NCI-H526 (cell line): ENCODE measurements around the gene RTN4.

Experiments
- DNase-seq, 2 experiments: peaks; one replicate each; lab custom pipeline; 2025; lab: John Stamatoyannopoulos, UW

RTN4 gene

DNA sequence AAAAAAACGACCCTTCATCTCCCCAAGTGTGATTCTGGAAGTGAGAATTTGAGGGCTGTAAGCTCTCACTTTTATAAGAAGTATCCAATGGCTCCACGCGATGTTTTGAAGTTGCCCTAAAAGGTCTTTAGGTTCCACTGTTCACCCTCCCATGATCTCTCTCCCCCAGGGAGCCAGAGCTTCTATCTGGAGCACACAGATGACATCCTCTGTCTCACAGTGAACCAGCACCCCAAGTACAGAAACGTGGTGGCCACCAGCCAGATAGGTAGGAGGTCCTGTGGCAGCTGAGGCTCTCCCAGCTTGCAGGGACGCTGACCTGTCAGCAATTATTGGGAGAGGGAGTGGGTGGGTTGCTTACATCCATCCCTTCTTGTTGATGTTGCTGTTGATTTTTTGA lies 97.8 kb downstream of the RTN4 start:
- DNase-seq, result no peak

DNA sequence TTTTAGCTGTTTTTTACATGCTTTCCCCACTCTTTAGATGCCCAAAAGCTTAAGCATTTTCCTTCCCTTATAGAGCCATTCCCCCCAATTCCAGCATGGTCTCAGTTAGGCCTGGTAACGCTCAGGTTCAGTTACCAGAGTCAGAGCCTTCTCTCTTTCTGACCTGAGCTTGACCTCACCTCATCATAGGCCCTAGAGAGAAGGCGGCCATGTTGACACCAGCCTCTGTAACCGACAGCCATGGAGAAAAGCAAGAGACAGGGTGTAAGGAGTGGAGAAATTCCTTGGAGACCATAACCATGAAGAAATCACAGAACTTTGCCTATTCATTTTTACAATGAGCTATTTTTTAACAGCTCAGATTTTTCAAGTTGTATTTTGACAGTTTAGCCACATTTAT lies 99.4 kb downstream of the RTN4 start:
- no peak for DNase-seq

DNA sequence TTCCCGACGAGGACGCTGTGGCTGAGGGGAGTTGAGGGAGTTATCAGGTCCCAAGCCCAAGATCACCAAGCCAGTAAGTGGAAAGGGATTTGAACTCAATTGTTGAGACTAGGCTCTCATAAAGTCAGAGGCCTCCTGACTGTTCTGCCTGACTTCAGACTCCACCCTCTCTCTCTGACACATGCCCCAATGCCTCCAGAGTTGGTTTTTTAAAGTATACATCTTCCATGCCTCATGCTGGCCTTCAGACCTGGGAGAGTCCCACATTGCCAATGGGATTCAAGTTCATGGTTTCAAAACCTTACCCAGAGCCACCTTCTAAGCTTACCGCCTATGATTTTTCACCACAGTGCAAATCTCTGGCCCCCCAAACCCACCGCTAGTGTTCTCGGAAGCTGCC lies 100.8 kb downstream of the RTN4 start:
- DNase-seq, result no peak

DNA sequence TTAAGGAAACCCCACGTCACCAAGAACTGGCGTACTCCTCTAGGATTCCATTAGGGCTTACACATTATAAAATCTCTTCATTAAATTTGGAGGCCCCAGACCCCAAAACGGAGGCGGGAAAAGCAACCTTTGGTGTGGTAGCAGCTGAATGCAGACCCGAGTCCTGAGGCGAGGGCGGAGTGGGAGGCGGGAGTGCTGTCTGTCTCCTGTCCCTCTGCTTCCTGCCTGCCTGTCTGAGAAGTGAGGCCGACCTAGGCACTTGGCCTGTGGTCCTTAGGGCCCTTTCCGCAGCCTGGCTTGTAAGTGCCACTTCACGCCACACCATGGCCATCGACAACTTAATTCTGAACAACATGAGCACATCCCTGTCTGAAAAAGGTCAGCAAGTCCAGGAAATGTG lies 102.1 kb downstream of the RTN4 start:
- no peak for DNase-seq

DNA sequence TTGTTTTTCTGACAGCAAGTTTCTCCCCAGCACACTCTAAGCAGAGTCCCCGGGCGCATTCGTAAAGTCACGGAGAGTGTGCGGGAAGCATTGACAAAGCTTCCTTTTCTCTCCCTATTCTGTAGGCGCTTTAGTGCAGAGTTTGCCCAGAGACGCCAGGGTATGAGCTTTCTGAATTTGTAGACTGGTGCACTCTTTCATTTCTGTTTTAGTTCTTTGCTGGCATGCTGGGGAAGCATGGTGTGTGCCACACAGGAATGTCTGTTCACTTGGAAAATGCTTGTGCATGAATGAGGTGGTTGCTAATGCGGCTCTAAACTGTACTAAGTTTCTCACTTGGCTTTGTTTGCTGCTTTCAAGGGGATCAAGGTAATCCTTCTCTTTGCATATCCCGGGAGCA lies 102.6 kb downstream of the RTN4 start:
- DNase-seq, result no peak

DNA sequence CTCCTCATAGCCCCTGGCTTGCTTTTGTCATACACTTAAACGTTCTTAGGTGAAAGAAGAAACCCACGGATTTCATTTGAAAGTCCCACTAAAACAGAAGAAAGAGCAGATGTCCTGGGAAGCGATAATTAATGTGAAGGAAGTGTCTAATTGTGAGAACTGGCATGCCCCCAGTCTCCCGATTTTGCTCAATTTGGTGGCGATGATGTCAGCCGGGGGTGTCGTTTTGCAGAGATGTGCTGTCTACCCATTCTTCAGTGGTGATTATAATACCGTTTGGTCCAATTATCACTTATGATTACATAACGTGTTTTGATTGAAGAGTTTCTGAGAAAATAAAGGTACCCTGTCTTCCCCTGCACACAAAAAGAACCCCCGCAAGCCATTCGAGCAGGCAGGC lies 103.1 kb downstream of the RTN4 start:
- DNase-seq, result no peak

DNA sequence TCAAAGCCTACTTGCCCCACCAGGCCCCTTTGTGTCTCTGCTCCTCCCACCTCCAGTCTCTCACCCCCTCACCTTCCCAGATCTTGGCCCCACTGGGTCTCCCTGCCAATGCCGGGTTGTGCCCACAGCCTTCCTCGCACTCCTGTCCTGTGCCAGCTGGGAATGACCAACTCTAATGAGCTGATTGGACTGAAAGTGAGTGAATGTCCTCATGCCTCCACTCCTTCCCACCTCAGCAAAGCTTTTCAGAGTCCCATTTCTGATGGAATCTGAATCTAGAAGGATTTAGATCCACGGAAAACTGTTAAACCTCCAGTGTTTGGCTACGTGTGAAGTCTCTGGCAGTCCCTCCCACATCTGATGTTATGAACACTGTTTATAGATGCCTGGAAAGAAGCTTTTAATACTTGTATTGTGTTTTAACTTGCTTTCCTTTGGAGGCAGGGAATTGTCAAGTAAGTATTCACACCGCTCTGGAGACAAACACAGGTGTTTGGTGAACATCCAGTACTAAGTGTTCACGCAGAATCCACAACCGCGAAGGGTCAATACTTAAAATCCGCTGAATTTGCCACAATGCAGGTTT lies 103.9 kb downstream of the RTN4 start:
- no peak for DNase-seq

DNA sequence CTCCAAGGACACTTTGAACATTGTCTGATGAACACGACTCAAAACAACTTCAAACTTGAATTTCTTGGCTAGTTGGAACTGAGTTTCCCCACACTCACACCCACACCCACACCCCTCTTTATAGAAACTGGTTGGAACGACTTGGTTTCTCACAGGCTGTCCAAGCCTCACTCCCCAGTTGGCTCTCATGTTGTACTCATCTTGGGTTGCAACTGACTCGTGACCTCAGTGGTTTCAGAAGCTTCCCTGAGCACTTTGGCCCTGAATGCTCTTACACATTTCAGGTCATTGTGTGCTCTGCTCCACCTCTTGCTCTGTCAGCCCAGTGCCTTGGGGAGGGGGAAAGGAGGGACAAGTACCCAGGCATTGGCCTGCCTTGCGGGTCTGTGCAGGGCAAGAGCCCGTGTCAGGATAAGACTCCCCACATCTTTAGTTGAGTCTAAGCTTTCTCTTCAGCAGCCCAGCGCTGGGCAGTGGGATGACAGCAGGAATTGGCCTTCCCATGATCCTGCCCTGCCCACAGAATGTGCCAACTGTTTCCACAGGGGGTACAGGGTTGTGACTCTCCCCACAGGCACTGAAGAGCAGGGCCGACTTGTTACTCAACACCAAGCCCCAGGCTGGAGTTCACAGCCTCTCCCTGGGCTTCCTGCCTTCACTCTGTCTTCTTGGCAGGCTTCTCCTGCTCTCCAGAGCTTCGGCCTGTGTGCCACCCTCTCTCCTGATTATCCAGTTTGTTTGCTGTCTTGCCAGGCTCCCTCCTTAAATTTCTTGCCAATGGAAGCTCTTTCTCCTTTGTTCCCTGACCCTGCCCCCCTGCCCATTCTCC lies 104.6 kb downstream of the RTN4 start:
- no peak for DNase-seq

DNA sequence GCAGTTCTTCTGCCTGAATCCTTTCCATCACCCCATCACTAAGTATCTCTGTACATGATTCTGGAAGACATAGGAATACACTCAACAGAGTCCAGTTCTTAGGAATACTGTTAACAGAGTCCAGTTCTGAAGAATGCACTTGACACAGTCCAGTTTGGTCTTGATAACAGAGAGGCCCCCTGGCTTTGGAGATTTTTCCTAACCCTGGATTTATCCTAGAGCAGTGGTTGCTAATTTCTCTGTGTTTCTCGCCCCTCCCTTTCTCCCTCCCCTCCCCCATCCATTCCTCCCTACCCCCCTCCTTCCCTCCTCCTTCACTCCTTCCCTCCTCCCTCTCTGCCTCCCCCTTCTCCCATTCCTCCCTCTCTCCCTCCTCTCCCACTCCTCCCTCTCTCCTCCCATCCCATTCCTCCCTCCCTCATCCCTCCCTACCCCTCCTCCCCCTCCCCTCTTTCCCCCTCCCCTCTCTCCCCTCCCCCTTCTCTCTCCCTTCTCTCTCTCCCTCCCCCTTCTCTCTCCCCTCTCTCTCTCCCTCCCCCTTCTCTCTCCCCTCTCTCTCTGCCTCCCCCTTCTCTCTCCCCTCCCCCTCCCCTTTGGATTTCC lies 105.4 kb downstream of the RTN4 start:
- DNase-seq, result no peak

DNA sequence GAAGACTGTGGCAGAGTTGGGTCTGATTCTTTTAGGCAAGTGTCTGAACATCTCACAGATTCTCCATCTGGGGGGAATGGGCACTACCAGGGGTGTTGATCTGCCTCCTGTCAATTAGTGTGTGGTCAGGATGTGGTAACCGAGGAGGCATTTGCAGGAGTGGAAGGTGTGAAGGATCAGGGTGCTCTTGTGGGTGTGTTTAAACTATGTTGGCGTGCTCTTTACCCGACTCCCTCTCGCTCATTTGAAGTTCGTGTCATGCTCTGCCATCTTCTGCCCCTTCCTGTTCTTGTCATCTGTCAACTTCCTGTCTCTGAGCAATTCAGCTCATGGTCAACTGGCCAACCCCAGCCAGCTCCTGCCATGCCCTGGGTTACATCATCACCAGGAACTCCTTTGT lies 107.9 kb downstream of the RTN4 start:
- DNase-seq, result no peak

DNA sequence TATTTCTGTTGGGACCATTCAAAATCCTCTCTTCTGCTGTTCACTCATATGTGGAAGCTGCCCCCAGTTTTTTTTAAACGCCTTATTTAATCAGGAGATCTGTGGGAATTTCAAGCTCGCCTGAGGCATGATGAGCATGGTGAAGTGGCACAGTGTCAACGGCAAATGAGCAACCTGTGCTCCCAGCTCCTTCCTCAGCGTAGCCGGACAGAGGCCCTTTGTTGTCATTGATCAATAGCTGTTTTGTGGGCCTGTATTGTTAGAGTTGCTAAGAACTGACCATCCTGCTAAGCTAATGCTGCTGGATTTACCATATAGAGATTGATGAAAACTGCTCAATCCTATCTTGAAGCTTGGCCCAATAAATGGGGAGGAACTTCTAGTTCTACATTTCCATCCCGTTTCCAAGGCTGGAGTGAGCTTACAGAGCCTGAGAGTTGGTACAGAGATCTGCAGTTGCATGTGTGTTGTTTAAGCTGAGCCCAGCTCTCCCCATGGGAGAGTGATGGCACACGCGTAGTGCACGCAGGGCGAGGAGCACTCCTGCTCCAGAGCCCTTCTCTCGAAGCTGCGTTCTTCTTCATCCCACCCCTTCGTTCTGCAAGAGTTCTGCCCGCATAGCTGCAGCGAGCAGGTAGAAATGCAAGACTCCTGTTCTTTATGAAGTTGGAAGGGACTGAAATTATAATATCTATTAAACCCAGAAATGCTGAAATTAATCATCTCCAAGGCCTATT lies 108.8 kb downstream of the RTN4 start:
- no peak for DNase-seq

DNA sequence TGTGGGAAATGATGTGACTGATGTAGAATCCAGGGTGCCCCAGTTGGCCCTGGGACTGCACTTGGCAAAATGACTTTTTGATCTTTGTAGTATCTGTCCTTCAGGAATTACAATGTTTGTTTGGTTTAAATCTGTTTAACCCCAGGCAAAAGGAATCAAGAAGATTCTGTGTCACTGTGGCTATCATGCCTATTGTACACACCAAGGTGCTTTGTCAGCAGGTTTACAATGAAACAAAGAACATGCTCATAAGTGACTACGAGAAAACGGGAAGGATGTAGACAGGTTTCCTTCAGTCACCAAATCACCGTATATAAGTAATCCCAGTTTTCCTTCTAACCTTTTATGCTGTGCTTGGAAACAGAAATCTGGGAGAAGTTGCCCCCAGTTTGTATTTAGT lies 109.5 kb downstream of the RTN4 start:
- no peak for DNase-seq

DNA sequence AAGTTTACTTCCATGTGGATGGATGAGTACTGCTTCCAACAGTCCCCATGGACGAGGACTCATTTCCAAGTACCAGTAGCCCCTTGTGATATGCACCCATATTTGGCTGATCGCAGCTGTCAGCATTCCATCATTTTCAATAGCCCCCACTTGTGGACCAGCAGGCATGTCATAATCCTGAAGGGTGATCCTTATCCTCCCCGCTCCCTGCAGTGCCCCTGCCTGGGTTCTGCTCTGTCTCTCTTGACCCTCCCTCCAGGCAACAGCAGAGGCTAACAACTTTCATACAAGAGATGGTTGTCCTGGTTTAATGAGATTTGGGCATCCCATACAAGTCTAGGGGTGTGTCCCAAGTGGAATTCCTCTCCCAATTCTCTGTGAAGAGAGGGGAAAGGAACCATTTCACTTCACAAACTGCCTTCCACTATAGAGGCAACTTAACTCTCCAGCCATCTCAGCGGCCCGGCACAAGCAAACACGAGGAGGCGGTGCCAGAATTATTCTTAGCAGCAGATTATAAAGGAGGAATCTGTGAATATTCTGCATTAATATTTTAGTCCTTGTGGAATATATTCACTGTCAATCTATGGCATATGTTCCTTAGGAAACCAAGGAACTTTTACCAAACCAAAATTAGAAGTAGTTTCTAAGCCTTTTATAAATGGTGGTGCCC lies 110.7 kb downstream of the RTN4 start:
- DNase-seq, result no peak

DNA sequence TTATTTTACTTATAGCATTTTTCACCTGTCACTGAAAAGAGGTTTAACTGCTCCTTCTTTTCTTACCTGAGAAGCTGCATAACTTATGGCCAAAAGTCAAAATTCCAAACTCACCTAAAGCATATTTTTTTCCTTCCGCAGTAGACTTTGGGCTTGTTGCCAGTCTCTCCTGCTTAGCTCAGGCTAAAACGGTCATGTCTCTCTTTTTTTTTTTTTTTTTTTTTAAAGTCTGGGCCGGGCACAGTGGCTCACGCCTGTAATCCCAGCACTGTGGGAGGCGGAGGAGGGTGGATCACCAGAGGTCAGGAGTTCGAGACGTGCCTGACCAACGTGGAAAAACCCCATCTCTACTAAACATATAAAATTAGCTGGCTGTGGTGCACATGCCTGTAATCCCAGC lies 113.5 kb downstream of the RTN4 start:
- no peak for DNase-seq

DNA sequence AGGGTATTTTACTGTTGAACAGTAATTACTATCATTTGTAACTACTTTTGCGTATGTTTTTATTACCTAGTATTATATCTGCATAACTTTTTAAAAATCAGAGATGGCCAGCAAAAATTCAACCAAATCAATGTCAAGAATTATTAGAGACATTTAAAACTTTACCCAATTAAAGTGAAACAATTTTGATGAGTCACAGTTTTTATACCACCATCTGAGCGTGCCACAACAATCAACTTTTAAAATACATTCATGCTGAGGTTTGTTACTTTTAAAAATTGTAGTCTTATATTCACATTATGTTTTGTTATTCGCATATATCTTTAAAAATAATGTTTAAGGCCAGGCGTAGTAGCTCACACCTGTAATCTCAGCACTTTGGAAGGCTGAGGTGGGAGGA lies 114.9 kb downstream of the RTN4 start:
- no peak for DNase-seq

DNA sequence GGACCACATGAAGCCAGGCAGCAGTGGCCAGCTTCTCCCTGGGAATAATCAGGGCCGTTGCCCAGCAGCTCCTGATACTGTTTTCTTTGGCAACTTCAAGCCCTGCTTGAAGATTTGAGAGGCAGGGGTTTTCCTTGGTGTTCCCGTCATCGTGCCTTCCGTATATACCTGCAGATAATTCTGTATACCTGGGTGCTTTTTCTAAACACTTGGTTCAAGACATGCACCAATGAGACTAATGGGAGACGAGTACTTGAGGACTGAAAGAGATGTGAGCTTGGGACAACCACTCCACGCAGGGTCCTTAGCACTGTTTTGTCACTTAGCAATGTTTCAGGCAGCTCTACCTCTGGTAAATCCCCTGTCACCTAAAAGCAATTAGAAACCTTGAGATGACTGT lies 118.8 kb downstream of the RTN4 start:
- DNase-seq, result no peak

DNA sequence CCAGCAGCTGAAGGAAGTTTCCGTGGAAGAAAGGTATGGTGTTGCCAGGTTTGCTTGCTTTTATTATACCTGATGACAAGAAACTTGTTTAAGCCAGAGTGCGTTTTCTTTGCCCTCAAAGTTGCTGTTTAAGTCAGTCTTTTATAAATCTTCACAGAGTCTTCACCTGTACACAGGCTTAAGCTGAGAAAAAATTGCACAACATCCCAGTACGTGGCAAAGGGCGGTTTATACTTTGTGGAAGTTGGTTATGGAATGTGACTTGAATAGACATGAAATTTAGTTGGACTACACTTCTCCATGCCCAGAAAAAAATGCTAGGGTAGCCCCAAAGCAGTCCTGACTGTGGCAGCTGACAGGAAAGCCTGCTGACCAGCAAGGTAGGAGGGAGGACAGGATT lies 121.5 kb downstream of the RTN4 start:
- DNase-seq, result no peak

DNA sequence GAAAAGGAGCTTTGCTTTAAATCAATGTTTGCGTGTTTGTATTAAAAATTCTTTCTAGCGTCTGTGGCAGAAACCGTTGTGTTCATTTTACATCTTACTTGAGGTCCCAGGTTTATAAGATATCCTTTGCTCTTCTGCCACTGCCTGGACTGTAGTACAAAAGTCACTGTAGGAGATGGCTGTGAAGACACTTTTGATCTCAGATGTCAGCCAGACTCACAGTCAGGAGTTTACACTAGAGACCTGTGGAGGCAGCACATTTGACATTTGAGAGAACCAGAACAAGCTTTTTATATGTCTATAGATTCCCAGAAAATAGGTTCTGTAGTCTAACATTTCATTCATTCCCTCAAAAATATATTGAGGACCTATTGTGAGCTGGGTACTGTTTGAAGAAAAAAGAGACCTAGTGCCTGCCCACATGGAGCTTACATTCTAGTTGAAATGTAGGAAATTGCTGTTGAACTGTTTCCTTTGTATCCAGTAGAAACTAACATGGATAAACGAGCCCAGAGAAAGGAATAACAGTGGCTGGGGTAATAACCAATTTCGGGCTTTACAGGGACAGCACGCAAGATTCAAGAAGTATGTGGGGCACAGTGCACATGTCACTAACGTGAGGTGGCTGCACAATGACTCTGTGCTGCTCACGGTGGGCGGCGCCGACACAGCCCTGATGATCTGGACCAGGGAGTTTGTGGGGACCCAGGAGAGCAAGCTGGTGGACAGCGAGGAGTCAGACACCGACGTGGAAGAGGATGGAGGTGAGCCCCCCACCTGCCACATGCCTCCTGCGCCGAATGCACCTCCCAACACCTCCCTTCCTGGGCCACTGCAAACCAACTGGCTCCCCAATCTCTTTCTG lies 122.3 kb downstream of the RTN4 start:
- no peak for DNase-seq

DNA sequence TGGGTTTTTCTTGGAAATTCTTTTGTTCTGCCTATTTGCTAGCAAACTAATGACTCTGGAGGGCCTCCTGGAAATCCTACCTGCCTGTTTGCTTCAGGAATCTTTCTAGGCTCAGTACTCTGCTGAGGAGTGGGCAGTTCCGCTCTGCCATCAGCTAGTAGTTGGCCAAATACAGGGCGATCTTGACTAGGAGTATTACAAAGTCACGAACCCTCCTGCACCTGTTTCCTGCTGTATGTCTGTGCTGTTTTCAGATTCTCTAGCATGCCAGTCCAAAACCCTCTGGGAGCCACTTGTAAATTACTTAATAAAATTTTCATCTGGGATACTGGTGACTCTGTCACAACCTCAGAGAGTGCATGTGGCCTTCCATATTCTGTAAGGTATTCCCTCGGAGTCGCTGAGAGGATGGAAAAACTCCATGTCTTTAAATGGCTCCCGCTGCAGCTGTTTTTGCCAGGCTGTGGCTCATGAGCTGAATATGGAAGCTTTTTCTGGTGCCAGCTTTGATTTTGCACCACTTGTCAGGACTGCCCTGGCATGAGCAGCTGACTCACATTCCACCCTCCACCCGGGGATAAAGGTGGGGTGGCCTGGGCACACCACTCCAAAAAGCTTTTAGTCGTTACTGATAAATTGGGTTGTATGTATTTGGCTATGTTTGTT lies 123.0 kb downstream of the RTN4 start:
- no peak for DNase-seq

DNA sequence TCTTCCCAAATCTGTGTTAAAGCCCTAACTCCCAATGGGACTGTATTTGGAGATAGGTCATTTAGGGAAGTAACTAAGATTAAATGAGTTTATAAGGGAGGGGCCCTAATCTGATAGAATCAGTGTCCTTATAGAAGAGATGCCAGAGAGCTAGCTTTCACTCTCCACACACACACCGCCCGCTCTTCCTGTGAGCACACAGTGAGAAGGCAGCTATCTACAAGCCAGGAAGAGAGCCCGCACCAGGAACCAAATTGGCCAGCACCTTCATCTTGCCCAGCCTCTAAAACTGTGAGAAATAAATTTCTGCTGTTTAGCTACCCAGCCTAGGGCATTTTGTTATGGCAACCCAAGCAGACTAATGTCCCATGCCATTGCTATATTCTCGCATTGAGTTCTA lies 125.2 kb downstream of the RTN4 start:
- DNase-seq, result no peak

DNA sequence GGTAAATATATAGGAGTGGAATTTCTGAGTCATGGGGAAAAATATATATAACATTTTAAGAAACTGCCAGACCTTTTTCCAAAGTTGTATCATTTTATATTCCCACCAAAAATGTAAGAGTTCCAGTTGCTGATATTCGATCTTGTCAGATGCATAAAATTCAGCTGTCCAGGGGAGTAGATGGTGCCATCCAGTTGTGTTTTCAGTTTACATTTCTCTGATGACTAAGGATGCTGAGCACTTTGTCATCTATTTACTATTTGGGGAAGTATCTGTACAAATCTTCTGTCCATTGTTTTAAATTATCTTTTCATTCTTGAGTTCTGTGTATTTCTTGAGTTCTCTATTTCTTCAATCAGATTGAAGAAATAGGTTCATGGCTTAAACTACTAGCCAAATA lies 126.1 kb downstream of the RTN4 start:
- no peak for DNase-seq
